ENCODE results near the gene CNTN4.

- TF ChIP-seq POLR2A (IDR thresholded peaks at IDR 0.05) (no peak), CTCF (IDR thresholded peaks at IDR 0.05) (no peak), EP300 (IDR thresholded peaks at IDR 0.05) (no peak)
Measured at GRCh38 chr3:2727610-2728318, 629.1 kb downstream of the CNTN4 start.

Measured in tibial nerve (tissue), 4 donors.